Neural cell (in vitro differentiated cells): ENCODE results near the gene FAM53A. TPM values are rescaled to one million over a fixed set of nuclear protein-coding genes. Genes with fewer than 3 reads are reported as not detected.

Experiments
- H2AFZ ChIP-seq: fragments of 200-600, 300-800 bp; sonication (generic), shearing (Covaris generic); 2 replicates; pipeline ENCODE4 v1.6.0; 2014; ENCODE audit warnings: low read depth, mild to moderate bottlenecking, antibody characterized with exemption, low read length, moderate library complexity
- H3F3A ChIP-seq: fragments of 200-600 bp; shearing (Covaris generic); 2 replicates; pipeline ENCODE4 v1.6.1; 2016; ENCODE audit warnings: mild to moderate bottlenecking, moderate library complexity, mixed read lengths, antibody characterized with exemption, low read length; ENCODE audit not compliant: insufficient read depth, poor library complexity, severe bottlenecking
- H3K27ac ChIP-seq: fragments of 200-600, 300-800 bp; sonication (generic), shearing (Covaris generic); 2 replicates; pipeline ENCODE4 v1.5.1; 2014; ENCODE audit warnings: mild to moderate bottlenecking, low read length, moderate library complexity
- H3K27me3 ChIP-seq: fragments of 300-800, 200-600 bp; sonication (generic), shearing (Covaris generic); 2 replicates; pipeline ENCODE4 v1.6.0; 2014; ENCODE audit warnings: mild to moderate bottlenecking, low read depth, low read length, moderate library complexity; ENCODE audit not compliant: insufficient read depth
- H3K36me3 ChIP-seq: fragments of 300-800, 200-600 bp; sonication (generic), shearing (Covaris generic); 2 replicates; pipeline ENCODE4 v1.5.1; 2014; ENCODE audit warnings: mild to moderate bottlenecking, antibody characterized with exemption, low read length, moderate library complexity; ENCODE audit not compliant: insufficient read depth
- H3K4me2 ChIP-seq: fragments of 300-800, 200-600 bp; sonication (generic), shearing (Covaris generic); 2 replicates; pipeline ENCODE4 v1.6.0; 2014; ENCODE audit warnings: mild to moderate bottlenecking, low read length
- H3K4me3 ChIP-seq: fragments of 300-800, 200-600 bp; sonication (generic), shearing (Covaris generic); 2 replicates; pipeline ENCODE4 v1.5.1; 2014; ENCODE audit warnings: mild to moderate bottlenecking, low read length, moderate library complexity
- H3K79me2 ChIP-seq: fragments of 200-600 bp; shearing (Covaris generic); replicated peaks from 2 replicates; pipeline ENCODE4 v1.6.0; 2014; ENCODE audit warnings: mild to moderate bottlenecking, low read length, moderate library complexity; ENCODE audit not compliant: insufficient read depth
- H3K9ac ChIP-seq: fragments of 300-800, 200-600 bp; sonication (generic), shearing (Covaris generic); 2 replicates; pipeline ENCODE4 v1.6.1; 2016; ENCODE audit warnings: mild to moderate bottlenecking, low read length, mixed read lengths
- H3K9me2 ChIP-seq: fragments of 200-600 bp; shearing (Covaris generic); 2 replicates; pipeline ENCODE4 v1.6.1; 2016; ENCODE audit warnings: mild to moderate bottlenecking, low read length, mixed read lengths; ENCODE audit not compliant: insufficient read depth
- H3K9me3 ChIP-seq: fragments of 200-600, 300-800 bp; sonication (generic), shearing (Covaris generic); 2 replicates; pipeline ENCODE4 v1.6.1; 2016; ENCODE audit warnings: mild to moderate bottlenecking, mixed run types, low read length, moderate library complexity, mixed read lengths
- H4K20me1 ChIP-seq: fragments of 200-600 bp; shearing (Covaris generic); 2 replicates; pipeline ENCODE4 v1.6.1; 2016; ENCODE audit warnings: mild to moderate bottlenecking, mixed run types; ENCODE audit not compliant: insufficient read depth
- CTCF ChIP-seq: fragments of 450-650 bp; IDR thresholded peaks from 2 replicates; pipeline ENCODE4 v1.5.1; 2014; ENCODE audit warnings: antibody characterized with exemption, mild to moderate bottlenecking, moderate library complexity; ENCODE audit not compliant: poor library complexity, severe bottlenecking
- EP300 ChIP-seq: fragments of 450-650 bp; conservative IDR thresholded peaks from 2 replicates; pipeline ENCODE4 v1.6.1; 2014; ENCODE audit warnings: antibody characterized with exemption, mild to moderate bottlenecking, moderate library complexity; ENCODE audit not compliant: poor library complexity, severe bottlenecking
- EZH2 ChIP-seq: fragments of 200-600, 300-800 bp; shearing (Covaris generic), sonication (generic); IDR thresholded peaks from 2 replicates; pipeline ENCODE4 v1.6.1; 2014; ENCODE audit warnings: antibody characterized with exemption, low read length, borderline replicate concordance, mild to moderate bottlenecking; ENCODE audit not compliant: insufficient read depth, poor library complexity, severe bottlenecking
- MXI1 ChIP-seq: fragments of 450-650 bp; conservative IDR thresholded peaks from 2 replicates; pipeline ENCODE4 v1.6.1; 2014; ENCODE audit warnings: antibody characterized with exemption, mild to moderate bottlenecking; ENCODE audit not compliant: poor library complexity, severe bottlenecking
- POLR2AphosphoS5 ChIP-seq: IDR thresholded peaks from 2 replicates; pipeline ENCODE4 v1.6.1; 2012
- RAD21 ChIP-seq: fragments of 450-650 bp; conservative IDR thresholded peaks from 2 replicates; pipeline ENCODE4 v1.6.1; 2014; ENCODE audit warnings: antibody characterized with exemption, mild to moderate bottlenecking, moderate library complexity
- REST ChIP-seq: IDR thresholded peaks from 2 replicates; pipeline ENCODE4 v1.6.1; 2012; ENCODE audit warnings: borderline replicate concordance
- SMC3 ChIP-seq: fragments of 450-650 bp; conservative IDR thresholded peaks from 2 replicates; pipeline ENCODE4 v1.6.1; 2014; ENCODE audit warnings: antibody characterized with exemption, mild to moderate bottlenecking, moderate library complexity; ENCODE audit not compliant: poor library complexity
- TAF1 ChIP-seq: IDR thresholded peaks from 2 replicates; pipeline ENCODE4 v1.6.1; 2012; ENCODE audit warnings: low read depth
- polyA plus RNA-seq: library from polyadenylated mRNA; depleted of rRNA; stranded (reverse); fragments of >200 nt; gene quantifications from 2 replicates; pipeline ENCODE4 v1.2.3, GENCODE V29; 2014

Gene FAM53A
- polyA plus RNA-seq, 1 donor from 2014 or later, result not detected

GRCh38 chr4:1706358-1706757, 22.2 kb upstream of the FAM53A start:
- Histone ChIP-seq H3K36me3 (no peaks in the 10 kb centered on the region), H3K27ac (no peak overlapping the region), H4K20me1 (no peaks in the 10 kb centered on the region), H3K79me2 (peaks cover 37% of the 10 kb centered on the region), H2AFZ (no peak overlapping the region), H3K4me3 (no peak overlapping the region), H3K4me2 (no peak overlapping the region), H3F3A (no peaks in the 10 kb centered on the region), H3K27me3 (no peaks in the 10 kb centered on the region), H3K9me3 (no peaks in the 10 kb centered on the region), H3K9ac (no peak overlapping the region), H3K9me2 (no peaks in the 10 kb centered on the region)
- no peak for TF ChIP-seq MXI1
- TF ChIP-seq EP300, result no peak
- no peak for TF ChIP-seq TAF1
- no peak for TF ChIP-seq EZH2
- TF ChIP-seq REST, result no peak
- no peak for TF ChIP-seq RAD21
- no peak for TF ChIP-seq POLR2AphosphoS5
- no peak for TF ChIP-seq SMC3
- no peak for TF ChIP-seq CTCF

- no peak for TF ChIP-seq EZH2
- TF ChIP-seq EP300, result no peak
- TF ChIP-seq RAD21, result no peak
- no peak for TF ChIP-seq CTCF
- no peak for TF ChIP-seq TAF1
- TF ChIP-seq MXI1, result no peak
- TF ChIP-seq SMC3, result no peak
- no peak for TF ChIP-seq REST
- no peak for TF ChIP-seq POLR2AphosphoS5
- no peaks in the 10 kb centered on the region for H3F3A ChIP-seq
- no peak overlapping the region for H2AFZ ChIP-seq
- H3K4me2 ChIP-seq, result no peak overlapping the region
- H4K20me1 ChIP-seq, result no peaks in the 10 kb centered on the region
- H3K9me3 ChIP-seq, result no peaks in the 10 kb centered on the region
- H3K4me3 ChIP-seq, result no peak overlapping the region
- H3K9ac ChIP-seq, result no peak overlapping the region
- peaks cover 33% of the 10 kb centered on the region for H3K79me2 ChIP-seq
- no peak overlapping the region for H3K27ac ChIP-seq
- H3K36me3 ChIP-seq, result no peaks in the 10 kb centered on the region
- no peaks in the 10 kb centered on the region for H3K27me3 ChIP-seq
- no peaks in the 10 kb centered on the region for H3K9me2 ChIP-seq
These were observed 21.6 kb upstream of the FAM53A start for GRCh38 chr4:1705732-1706131.
